Measurements from ENCODE around the gene B4GAT1. TPM values are rescaled to one million over a fixed set of nuclear protein-coding genes. Genes with fewer than 3 reads are reported as not detected.

B4GAT1 gene
- total and polyA plus RNA-seq, 2 of the 4 experiments (the other 2 are of a cell fraction), result 10.6 to 18.4 TPM

DNA sequence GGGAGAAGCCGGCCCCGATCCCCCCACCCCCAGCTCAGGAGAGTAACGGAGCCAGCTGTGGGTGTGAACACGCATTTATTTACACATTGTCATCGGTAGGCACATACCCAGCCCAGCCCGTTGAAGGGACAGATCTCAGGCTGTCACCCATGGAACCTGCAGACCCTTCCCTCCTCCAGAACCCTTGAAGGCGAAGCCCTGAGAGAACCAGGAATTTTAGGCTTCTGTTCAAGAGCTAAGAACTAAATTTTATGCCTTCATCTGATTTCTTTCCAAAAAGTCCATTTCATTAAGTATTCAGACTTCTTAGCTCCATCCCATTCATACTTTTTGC lies 2.1 kb downstream of the B4GAT1 start (continued):
- TF ChIP-seq, protein P1, sequence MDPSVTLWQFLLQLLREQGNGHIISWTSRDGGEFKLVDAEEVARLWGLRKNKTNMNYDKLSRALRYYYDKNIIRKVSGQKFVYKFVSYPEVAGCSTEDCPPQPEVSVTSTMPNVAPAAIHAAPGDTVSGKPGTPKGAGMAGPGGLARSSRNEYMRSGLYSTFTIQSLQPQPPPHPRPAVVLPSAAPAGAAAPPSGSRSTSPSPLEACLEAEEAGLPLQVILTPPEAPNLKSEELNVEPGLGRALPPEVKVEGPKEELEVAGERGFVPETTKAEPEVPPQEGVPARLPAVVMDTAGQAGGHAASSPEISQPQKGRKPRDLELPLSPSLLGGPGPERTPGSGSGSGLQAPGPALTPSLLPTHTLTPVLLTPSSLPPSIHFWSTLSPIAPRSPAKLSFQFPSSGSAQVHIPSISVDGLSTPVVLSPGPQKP (IDR thresholded peaks at IDR 0.05; ENCODE audit: borderline replicate concordance, low read depth, low read length), result no peak
- TF ChIP-seq MXI1 (IDR thresholded peaks at IDR 0.05; ENCODE audit: borderline replicate concordance, low read depth, low read length) (no peak), MAFK (IDR thresholded peaks at IDR 0.05; ENCODE audit: low read depth, low read length) (no peak), SMC3 (IDR thresholded peaks at IDR 0.05; ENCODE audit: low read depth, low read length) (no peak)
